HepG2 (cell line): Measurements from ENCODE around the gene ATF3. TPM values are rescaled to one million over a fixed set of nuclear protein-coding genes. Genes with fewer than 3 reads are reported as not detected.

Source experiments
- ATAC-seq: fragments of 200-7000 bp; cut with Tn5 transposase; 3 replicates; pipeline ENCODE4 v1.9.1; 2020; ENCODE audit warnings: mild to moderate bottlenecking, moderate library complexity
- BruUV-seq: library from RNA; stranded (reverse); fragments of 400-500 nt; replicated peaks from 2 replicates; lab custom pipeline; 2021; lab: Mats Ljungman, UMichigan
- CTCF ChIA-PET: fragments of 300-600 bp; formaldehyde crosslinking; extraction: SDS; loops from one replicate; lab custom pipeline; 2021; ENCODE audit warnings: low total read pairs, inconsistent platforms, low intra/inter-chr PET ratio; lab: Yijun Ruan, JAX
- POLR2A ChIA-PET: fragments of 350-600 bp; sonication (Branson Sonifier 250); formaldehyde crosslinking; loops from one replicate; lab custom pipeline; 2020; ENCODE audit warnings: antibody characterized with exemption, inconsistent platforms; lab: Yijun Ruan, JAX
- DNase-seq: peaks from one replicate; pipeline ENCODE4 v3.0.0-alpha.2; 2015; ENCODE audit warnings: low spot score
- FAIRE-seq: peaks from 3 replicates; lab custom pipeline; 2011; peaks lifted over from hg19 to GRCh38; lab: Jason Lieb, UNC
- H2AFZ ChIP-seq: one replicate; pipeline ENCODE4 v1.6.1; 2011; ENCODE audit warnings: low read length, inconsistent platforms
- H3K27ac ChIP-seq: fragments of 300-600 bp; 3 replicates; pipeline ENCODE4 v1.8.0; 2011; ENCODE audit warnings: mixed run types, mild to moderate bottlenecking, mixed read lengths, low read length, inconsistent platforms; ENCODE audit not compliant: insufficient read depth; ENCODE audit errors: extremely low read length
- H3K27me3 ChIP-seq, 2 experiments: fragments of 200-600 bp in 1 of 2; 2 replicates in 1 of 2; 3 replicates in 1 of 2; pipeline versions ENCODE4 v1.6.0 to v1.8.0; 2011; ENCODE audit warnings: low read length in 2 of 2, mild to moderate bottlenecking in 2 of 2, moderate library complexity in 2 of 2, inconsistent platforms in 1 of 2; ENCODE audit not compliant: insufficient read depth in 2 of 2, control insufficient read depth in 1 of 2
- H3K36me3 ChIP-seq, 2 experiments: fragments of 200-600 bp in 1 of 2; replicated peaks in 1 of 2; 2 replicates in 1 of 2; 3 replicates in 1 of 2; pipeline versions ENCODE4 v1.5.1 to v1.8.0; 2011; ENCODE audit warnings: low read length in 2 of 2, inconsistent platforms in 1 of 2; ENCODE audit not compliant: insufficient read depth in 2 of 2, control insufficient read depth in 1 of 2
- H3K4me1 ChIP-seq: 2 replicates; pipeline ENCODE4 v1.5.1; 2012; ENCODE audit warnings: low read length, inconsistent platforms; ENCODE audit not compliant: insufficient read depth
- H3K4me2 ChIP-seq: 2 replicates; pipeline ENCODE4 v1.6.0; 2011; ENCODE audit warnings: low read depth, low read length, inconsistent platforms
- H3K4me3 ChIP-seq, 3 experiments: fragments of 200-600 bp in 1 of 3; sonication (generic), shearing (Covaris generic) in 1 of 3; replicated peaks in 1 of 3; 2 replicates each; pipeline ENCODE4 v1.5.1; 2011 to 2016; ENCODE audit warnings: low read length in 3 of 3, inconsistent platforms in 2 of 3, low read depth in 2 of 3, mild to moderate bottlenecking in 2 of 3, control low read depth in 1 of 3, mixed read lengths in 1 of 3; ENCODE audit not compliant: insufficient read depth in 1 of 3
- H3K79me2 ChIP-seq: one replicate; pipeline ENCODE4 v1.6.1; 2011; ENCODE audit warnings: low read length, inconsistent platforms; ENCODE audit not compliant: insufficient read depth
- H3K9ac ChIP-seq: 2 replicates; pipeline ENCODE4 v1.6.0; 2011; ENCODE audit warnings: mild to moderate bottlenecking, low read depth, low read length, inconsistent platforms; ENCODE audit not compliant: insufficient read depth
- H3K9me3 ChIP-seq: 2 replicates; pipeline ENCODE4 v1.5.1; 2012; ENCODE audit warnings: mild to moderate bottlenecking, low read length
- H4K20me1 ChIP-seq: 2 replicates; pipeline ENCODE4 v1.6.0; 2011; ENCODE audit warnings: inconsistent platforms, mild to moderate bottlenecking, low read length, moderate library complexity; ENCODE audit not compliant: insufficient read depth
- ELF4 ChIP-seq: sonication (generic); formaldehyde crosslinking; IDR thresholded peaks from 2 replicates; pipeline ENCODE4 v1.5.0; 2020; ENCODE audit warnings: missing genetic modification reagents, mild to moderate bottlenecking, moderate library complexity, borderline replicate concordance
- NR2F2 ChIP-seq: IDR thresholded peaks from 2 replicates; pipeline ENCODE4 v1.6.1; 2012; ENCODE audit warnings: low read depth, inconsistent platforms, borderline replicate concordance
- PLRG1 ChIP-seq: fragments of 450-650 bp; conservative IDR thresholded peaks from 2 replicates; pipeline ENCODE4 v1.6.1; 2016
- SRF ChIP-seq: IDR thresholded peaks from 2 replicates; pipeline ENCODE4 v1.6.1; 2011; ENCODE audit warnings: mild to moderate bottlenecking, low read depth, low read length, moderate library complexity
- TAF15 ChIP-seq: fragments of 200-400 bp; formaldehyde crosslinking; IDR thresholded peaks from one replicate; pipeline ENCODE4 v1.6.1; 2018; ENCODE audit warnings: mild to moderate bottlenecking, low read depth, low read length; ENCODE audit not compliant: poor library complexity, severe bottlenecking
- XBP1 ChIP-seq: sonication (generic); formaldehyde crosslinking; IDR thresholded peaks from 2 replicates; pipeline ENCODE4 v1.5.0; 2020; ENCODE audit warnings: missing genetic modification reagents
- ZFP36 ChIP-seq: fragments of 150-350 bp; IDR thresholded peaks from 2 replicates; pipeline ENCODE4 v1.6.1; 2018; ENCODE audit warnings: borderline replicate concordance, low read length, low read depth; ENCODE audit not compliant: partially characterized antibody
- ZNF75D ChIP-seq: sonication (generic); formaldehyde crosslinking; IDR thresholded peaks from 2 replicates; pipeline ENCODE4 v1.8.1; 2023; ENCODE audit warnings: missing genetic modification reagents, mild to moderate bottlenecking, borderline replicate concordance
- WGBS: methylation state at CpG from one replicate; pipeline ENCODE4 v1.1.6; 2017; ENCODE audit warnings: low lambda C conversion rate; 5-methylcytosine and 5-hydroxymethylcytosine counted together
- in situ Hi-C: cut with HindIII; loops from 2 replicates; pipeline ENCODE4 v1.10.0; 2017; ENCODE audit warnings: low pct_unique_long_range_greater_than_20kb; ENCODE audit not compliant: extremely low pct_ligation_motif_present
- intact Hi-C: fragments of 100-400 bp; cut with micrococcal nuclease; formaldehyde crosslinking; loops from one replicate; pipeline ENCODE4 v1.10.0; 2022; ENCODE audit not compliant: unreplicated experiment
- polyA plus RNA-seq, 8 experiments: library from polyadenylated mRNA; depleted of rRNA in 3 of 8; stranded (reverse) in 7 of 8; unstranded in 1 of 8; fragments of >200 nt; fragmentation: Illumina TruSeq in 4 of 8; extraction: Trizol in 4 of 8; gene quantifications; 2 replicates each; pipeline versions ENCODE4 v1.2.1 to v1.2.3, GENCODE V29; 2011 to 2016; ENCODE audit warnings: low read depth in 4 of 8, missing spikeins in 1 of 8, mixed read lengths in 1 of 8; ENCODE audit not compliant: insufficient read depth in 1 of 8
- total RNA-seq, 5 experiments: library from RNA; depleted of rRNA; stranded (reverse); fragments of >200 nt; fragmentation: Illumina TruSeq; extraction: Trizol; gene quantifications; 2 replicates each; pipeline ENCODE4 v1.2.3, GENCODE V29; 2016; ENCODE audit warnings: low read depth in 1 of 5
- TF ChIP-seq, protein P1 (sequence below): sonication (generic); IDR thresholded peaks from 2 replicates; pipeline ENCODE4 v1.6.1; 2016; ENCODE audit warnings: low read depth, borderline replicate concordance

ATF3 gene
- total and polyA plus RNA-seq, 2 of the 13 experiments (the other 11 are each of a cell fraction or from before 2014, with no cell fraction given) = 5.0 to 13.0 TPM

DNA sequence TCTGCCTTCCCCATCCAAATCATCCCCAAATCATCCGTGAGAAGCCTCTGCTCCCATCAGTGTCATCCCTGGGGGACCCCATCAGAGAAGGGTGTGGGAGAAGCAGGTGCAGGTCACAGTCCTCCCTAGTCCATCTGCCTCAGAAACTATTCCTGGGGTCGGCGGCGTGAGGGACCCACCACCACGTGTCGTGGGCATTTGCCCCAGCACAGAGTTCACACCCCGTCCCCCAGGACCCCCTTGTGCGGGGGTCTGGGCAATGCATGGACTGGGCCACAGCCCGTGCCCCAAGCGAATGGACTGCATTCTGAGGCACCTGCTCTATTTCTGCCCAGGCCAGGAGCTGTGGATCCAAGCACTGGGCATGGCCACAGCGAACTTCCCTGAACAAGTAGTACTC is 38.4 kb downstream of the ATF3 start:
- FAIRE-seq (no peak), DNase-seq (no peak), ATAC-seq (no peak)
- Histone ChIP-seq H3K79me2 (no peaks in the 10 kb centered on the region), H3K36me3 (no peaks in the 10 kb centered on the region), H3K9ac (no peak overlapping the region), H3K27ac (no peak overlapping the region), H2AFZ (no peak overlapping the region), H3K27me3 (0 out of 5 replicates have a peak, but pooled peaks cover 2 to 3% of the 10 kb centered on the region in 2 experiments), H3K9me3 (no peaks in the 10 kb centered on the region), H3K4me1 (peaks cover 21% of the 10 kb centered on the region), H4K20me1 (no peaks in the 10 kb centered on the region), H3K4me3 (no peak overlapping the region), H3K4me2 (no peak overlapping the region)
- no peak for TF ChIP-seq NR2F2
- TF ChIP-seq, protein P1, sequence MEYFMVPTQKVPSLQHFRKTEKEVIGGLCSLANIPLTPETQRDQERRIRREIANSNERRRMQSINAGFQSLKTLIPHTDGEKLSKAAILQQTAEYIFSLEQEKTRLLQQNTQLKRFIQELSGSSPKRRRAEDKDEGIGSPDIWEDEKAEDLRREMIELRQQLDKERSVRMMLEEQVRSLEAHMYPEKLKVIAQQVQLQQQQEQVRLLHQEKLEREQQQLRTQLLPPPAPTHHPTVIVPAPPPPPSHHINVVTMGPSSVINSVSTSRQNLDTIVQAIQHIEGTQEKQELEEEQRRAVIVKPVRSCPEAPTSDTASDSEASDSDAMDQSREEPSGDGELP = no peak
- no peak for TF ChIP-seq ZFP36
- no peak for TF ChIP-seq ELF4 (CRISPR knock-in tag)
- TF ChIP-seq PLRG1 = no peak
- TF ChIP-seq ZNF75D (CRISPR knock-in tag) = no peak
- TF ChIP-seq SRF = no peak
- TF ChIP-seq TAF15 = no peak
- no peak for TF ChIP-seq XBP1 (CRISPR knock-in tag)
- CTCF ChIA-PET = no interaction called here
- POLR2A ChIA-PET = no interaction called here
- in situ Hi-C loops (no loop called here), intact Hi-C loops (no loop called here)
- WGBS = 49% methylated on average over 8 of the region's 11 CpGs
- BruUV-seq = no TSS peak
